NCI-H748 (cell line): Measurements from ENCODE around the gene ACVR1.
A peak's percentile ranks its signal among the peaks of the same experiment; 100 is the strongest.

Experiments used
- DNase-seq: peaks from one replicate; lab custom pipeline; 2025; ENCODE audit not compliant: unreplicated experiment; lab: John Stamatoyannopoulos, UW

The ACVR1 gene

DNA sequence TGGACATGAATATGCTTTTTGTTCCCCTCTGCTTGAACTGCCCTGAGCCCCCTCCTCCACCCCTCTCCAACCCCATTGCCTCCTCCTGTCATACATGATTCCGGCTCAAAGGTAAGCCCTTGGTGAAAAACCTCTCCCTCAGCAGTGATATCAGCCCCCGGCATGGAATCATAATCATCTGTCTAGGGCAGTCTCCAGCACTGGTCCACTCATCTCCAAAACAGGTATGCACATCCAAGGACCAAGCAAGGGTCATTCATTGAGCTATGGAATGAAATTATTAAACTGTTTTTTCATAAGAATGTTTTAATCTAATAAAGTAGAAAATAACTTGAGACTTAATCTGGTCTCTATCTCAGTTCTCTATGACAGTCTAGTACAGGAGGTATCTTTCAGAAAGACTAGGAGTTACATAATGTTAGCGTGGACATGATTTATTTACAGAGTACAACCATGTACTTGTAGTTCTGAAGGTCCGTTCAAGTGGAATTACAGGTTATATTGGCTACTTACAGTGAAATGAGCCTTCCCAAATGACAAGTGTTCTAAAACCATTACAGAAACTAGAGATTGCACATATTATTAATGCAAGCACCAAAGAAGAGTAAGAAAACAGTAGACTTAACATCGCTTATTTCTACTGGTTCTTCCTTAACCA lies 75.2 kb downstream of the ACVR1 start:
- no peak for DNase-seq

DNA sequence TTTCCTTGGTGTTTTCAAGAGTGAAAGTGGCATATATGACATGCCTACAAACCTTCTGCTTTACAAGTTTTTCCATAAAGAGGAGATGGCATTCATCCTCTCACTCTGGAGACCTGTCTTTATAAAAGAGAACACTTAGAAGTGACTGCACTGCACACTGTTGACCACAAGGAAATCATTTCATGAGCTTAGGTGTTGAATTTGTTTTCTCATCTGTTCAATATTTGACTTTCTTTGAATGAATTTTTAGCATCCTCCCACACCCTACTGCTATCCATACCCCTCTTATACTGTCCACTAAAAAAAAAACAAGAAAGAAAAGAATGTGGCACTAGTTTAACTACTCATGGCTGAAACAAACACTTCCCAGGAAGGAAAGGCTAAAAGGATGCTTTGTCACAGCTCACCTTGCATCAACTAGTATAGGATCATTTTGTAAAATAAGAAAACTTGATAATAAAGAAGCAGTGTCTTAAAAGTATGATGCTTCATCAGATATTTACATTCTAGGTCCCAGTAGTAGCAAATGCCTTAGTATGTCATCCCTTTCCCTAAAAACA lies 83.0 kb downstream of the ACVR1 start:
- DNase-seq: no peak

DNA sequence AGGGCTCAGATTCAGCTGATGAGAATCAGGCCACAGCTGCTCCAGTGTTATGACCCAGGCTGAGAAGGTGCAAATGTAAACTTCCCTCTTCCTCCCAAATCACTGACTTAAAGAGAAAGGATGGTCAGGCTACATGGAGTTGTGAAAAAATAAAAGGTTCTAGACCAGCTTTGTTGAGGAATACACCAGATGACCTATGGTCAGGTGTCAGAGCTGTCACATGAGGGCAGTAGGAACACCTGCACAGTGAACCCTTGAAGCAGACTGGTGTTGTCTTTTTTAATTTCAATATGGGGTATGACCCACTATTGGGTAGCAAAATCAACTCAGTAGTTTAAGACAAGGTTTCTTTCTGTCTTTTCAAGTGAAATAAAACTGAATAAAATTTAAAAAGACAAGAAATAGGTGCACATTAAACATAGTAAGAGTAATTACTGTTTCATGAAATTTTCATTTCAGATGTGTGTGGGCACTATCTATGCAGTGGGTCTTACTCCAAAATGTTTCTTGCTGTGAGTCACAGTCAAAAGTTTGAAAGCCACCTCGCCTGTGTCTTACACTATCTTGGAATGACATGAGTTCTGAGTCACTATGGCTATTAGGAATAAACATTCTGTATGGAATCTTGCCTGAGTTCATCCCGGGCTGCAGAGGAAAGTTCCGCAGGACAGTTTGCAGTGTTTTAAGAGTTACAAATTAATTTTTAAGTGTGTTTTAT lies 83.6 kb downstream of the ACVR1 start:
- DNase-seq: no peak

DNA sequence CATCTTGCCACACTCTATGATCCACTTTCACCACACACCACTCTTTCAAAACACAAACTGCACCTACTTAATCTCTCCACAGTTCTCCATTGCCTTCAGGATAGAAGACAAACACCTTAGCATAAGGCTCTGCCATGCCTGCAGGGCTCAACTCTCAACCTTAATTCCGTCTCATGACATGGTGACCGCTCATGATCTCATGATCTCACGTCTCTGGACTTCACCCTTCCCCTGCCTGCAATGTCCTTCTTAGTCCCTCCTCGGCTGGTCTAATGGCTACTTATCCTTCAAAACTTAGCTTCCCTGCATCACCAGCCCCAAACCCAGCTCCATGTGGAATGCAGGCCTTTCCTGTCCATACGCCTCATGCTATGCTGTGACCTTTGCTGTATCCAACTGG lies 85.3 kb downstream of the ACVR1 start:
- no peak for DNase-seq

DNA sequence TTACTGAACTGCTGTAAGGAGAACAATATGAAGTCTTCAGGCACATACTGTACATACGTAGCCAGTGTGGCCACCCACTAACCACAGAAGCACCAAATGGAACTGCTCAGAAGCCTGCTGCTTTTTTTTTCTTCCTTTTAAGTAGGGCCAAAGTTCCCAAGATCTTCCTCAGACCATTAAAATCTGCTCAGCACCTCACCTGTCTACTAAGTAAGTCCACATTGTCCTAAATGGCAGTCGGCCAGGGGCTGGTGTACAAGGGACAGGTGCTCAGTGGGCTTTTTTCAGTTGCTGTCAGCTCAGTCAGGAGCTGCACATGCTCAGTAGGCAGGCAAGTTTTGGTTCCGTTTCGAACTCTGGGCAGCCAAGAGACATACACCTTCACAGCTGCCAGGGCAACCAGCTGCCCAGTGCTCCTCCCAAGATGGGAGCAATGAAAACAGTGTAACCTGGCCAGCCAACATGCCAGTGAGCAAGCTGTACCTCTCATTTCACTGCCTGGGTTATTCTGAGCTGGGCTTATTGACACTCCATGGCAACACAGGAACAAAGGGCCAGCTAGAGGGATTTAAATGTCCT lies 86.1 kb downstream of the ACVR1 start:
- DNase-seq: peak; percentile 19

DNA sequence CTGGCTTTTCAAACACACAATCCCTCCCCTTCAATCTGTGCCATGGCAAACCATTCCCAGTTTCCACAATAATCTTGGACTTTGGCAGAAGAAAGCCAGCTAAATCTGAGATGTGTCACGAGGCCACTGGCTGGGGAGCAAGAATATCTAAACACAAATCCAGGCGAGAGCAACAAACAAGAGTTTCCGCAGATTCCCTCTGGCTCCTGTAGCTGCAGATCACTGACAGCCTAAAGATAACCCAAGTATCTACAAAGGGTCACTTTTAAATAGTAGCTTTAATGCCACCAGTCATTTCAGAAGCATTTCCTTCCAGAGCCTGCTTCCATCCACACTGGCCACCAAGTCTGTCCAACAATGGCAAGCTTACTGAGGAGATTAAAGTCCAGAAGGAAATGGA lies 86.9 kb downstream of the ACVR1 start:
- no peak for DNase-seq

DNA sequence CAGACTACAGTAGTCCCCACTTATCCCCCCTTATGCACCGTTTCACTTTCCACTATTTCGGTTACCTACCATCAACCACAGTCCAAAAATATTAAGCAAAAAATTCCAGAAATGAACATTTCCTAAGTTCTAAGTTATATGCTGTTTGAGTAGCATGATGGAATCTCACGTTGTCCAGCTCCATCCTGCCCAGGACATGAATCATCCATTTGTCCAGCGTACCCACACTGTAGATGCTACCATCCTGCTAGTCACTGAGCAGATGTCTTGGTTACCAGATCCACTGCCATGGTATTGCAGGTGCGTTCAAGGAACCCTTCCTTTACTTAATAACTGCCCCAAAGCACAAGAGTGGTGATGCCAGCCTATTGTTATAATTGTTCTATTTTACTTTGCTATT lies 87.9 kb downstream of the ACVR1 start:
- no peak for DNase-seq

DNA sequence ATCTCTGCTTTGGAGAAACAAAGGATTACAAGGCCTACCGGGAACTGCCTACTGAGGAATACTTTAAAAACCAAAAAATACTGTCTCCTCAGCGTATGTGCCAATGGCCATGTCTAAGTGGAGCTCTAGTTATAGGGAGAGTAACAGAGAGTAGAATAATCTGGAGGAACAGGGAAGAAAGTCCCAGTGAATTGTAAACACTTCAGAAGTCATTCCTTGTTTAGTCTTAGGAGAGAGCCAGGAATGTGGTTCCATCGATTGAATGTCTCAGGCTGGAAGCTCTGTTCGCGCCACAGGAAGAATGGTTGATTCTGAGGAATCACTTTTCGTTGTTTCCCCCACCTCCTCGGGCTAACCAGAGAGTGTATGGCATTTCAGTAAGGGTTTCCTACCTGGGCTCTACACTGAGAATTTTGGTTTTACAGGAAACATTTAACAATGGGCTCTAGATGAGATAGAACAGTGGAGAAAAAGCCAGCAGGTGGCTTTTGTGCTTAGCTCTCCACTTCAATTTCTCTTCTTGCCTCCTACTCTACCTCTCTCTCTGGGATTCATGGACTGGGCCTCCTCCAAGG lies 88.7 kb downstream of the ACVR1 start:
- DNase-seq: no peak

DNA sequence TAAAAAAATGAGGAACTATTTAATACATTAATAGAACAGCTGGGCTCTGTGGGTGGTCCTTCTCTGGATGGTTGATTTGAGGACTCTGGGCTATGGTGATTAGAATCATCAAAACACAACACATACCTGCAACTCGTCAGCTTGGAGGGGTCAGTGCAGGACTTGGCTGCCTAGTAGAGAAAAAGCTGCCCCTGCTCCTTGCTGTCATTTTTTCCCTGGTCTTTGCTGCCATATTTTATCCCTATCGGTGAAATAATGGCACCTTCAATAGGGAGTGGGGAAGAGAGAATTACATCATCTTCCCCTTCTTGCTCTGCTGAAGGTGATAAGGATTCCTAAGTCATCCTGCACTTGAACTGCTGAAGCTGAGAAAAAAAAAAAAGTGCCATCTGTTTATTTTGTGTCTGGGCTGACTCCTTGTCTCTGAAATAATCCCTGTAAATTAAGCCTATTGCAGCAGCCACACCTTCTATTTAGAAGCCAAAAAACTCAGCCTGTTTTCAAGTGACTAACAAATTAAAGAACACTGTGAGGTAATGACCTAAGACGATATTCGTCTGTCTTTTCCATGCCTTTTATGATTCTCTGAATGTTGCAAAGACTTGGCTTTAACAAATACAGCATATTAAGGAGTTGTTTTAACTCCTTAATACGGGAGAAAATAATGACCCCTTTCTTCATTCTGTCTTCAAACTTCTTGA lies 89.3 kb downstream of the ACVR1 start:
- DNase-seq: no peak

DNA sequence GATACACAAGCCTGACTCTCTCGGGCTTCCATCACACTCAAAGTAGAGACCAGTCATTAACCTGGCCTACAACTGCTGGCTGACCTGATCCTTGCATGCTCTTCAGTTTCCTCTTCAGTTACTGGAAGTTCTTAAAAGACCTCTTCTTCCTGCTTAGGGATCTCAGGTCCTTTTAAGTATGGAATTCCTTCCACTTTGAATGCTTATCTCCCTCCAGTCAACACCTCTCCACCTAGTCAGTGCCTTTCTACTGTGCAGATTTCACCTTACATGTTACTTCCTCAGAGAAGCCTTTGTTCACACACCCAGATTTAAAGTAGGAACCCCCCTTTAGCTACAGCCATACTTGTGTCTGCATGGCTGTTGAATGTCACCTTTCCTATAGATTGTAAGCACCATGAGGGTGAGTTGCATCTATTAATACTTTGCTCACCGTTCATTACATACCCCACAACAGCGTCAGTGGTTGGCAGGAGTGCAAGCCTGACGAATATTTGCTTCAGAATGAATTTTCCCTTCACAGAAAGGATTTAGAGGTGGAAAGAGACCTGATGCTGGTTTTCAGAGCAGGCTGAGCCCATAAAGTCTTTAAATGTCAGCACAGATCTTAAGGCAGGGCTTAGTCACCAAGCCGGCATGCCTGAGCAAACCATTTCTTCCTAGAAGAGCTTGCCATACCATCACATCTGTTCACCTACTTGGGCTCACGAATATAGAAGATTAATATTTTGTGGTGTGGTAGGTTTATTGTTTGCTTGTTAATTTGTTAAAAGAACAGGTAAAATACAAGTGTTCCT lies 90.1 kb downstream of the ACVR1 start:
- DNase-seq: no peak

DNA sequence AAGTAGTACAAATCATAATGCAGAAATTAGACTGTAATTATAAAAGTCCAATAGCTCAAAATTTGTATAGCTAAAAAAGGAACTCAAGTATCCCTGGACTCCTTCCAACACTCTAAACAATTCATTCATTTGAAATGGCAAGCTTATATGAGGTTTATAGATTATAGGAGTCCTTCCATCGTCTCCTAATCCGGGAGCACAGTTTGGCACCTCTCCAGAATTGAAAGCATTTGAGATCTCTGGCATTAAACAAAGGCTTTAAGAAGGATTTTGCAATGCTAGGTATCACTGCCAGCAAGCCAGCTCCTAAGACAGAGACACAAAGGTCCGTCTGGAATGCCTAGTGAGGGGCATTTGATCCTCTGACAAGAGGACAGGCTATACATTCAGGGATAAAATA lies 90.9 kb downstream of the ACVR1 start:
- peak; percentile 59 for DNase-seq

DNA sequence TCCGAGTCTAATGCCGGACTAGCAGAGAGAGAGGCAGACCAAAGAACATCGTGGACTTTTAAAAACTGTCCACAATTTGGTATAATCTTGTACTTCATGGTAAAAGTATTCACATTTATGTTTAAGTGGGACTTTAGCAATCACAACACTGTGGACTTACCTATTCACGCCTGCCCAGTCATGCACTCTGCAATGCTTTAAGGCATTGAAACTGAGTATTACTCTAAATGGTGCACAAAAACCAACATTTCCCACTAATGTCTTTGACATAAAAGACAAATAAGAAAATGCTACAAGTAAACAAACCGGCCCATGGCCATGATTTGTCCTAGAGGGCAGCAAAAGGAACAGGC lies 91.3 kb downstream of the ACVR1 start:
- DNase-seq: peak; percentile 20

DNA sequence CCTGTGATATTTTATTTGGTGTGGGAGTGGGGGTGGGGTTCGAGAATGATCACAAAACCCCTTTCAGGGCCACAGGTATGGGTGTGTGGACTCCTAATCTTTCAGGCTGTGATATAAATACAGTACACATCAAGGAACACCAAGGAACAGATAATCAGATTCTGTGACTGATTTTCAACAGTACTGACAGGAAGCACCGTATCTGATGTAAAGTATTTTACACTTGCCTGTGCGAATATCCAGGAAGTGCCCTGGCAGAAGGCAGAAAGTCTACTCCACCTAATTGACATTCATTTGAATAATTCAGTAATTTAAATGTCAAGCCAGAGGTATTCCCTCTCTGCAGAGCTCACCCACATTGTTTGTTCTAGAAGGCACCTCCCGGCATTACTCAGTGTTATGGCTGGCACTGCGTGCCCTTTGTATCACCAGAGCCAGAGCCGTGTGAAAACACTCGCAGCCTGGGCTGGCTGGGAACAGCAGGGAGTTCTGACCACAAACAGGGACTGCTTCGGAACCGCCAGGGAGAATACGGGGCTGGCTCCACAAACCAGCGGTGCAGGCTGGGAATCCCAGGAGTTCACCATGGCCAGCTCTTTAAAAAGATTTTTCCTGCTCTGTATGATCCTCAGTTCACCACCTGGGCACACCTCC lies 91.8 kb downstream of the ACVR1 start:
- DNase-seq: peak; percentile 52

DNA sequence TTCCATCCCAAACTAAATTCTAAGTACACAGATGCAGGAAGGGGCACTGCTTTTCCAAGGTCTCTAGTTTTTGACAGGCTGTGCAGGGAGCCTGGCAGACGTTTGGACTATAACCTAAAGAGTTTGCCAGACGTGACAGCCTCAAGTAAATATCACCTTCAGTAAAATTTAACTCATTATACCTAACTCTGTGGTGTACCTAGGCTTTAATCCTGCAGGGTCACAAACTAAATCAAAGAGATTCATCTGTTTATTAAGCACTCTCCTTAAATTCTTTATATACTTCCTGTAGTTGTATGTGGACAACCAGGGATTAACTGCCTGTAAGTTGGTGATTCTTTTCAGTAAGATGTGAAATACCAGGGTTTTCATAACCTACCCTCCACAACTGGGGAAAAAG lies 92.9 kb downstream of the ACVR1 start:
- DNase-seq: no peak

DNA sequence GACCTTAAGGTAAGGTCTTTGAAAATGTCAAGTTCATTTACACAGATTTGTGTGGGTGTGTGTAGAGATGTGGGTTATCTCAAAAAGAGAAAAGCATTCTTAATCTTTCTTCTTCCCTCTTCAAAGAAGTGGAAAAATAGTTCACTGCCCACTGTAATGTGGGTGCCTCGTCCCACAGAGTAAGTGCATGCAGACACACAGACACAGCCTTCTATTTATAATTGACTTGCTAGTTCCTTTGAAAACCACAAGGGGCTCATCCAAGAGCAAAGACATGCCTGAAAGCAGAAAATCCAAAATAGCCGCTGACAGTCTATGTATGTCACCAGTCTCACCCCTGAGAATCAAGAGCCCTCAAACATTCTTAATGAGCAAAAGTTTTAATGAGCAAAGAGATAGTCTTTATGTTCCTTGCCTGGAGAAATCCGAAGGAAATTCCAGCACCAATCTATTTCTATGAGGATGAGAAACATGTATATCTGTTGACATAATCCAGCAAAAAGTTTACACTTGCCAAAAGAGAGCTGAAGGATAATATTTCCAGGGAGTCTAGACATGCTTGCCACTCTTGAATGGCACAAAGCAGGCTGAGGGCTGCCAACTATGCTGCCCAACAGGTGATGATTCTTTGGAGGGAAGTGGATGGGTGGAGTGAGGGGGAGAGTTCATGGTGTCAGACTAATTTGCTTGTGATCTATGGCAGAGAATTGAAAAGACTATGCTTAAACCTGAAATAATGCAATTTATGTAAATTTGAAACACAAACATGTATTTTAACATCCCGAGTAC lies 93.9 kb downstream of the ACVR1 start:
- DNase-seq: no peak

DNA sequence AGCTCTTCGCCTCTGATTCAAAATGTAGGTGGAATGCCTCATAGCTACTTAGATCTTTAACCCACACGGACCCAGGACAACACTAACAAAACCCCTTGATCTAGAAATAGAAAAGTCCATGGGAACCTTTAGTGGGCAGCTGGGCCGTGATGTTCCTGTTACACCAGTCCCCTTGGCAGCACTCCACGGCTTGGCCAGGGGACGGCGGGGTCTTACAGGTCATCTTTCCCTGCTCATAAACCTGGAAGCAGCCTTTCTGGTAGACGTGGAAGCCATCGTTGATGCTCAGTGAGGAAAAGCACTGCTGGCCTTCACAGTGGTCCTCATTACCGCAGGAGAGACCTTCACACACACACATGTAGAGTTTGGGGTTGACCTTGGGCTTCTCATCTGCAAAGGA lies 95.9 kb downstream of the ACVR1 start:
- no peak for DNase-seq

DNA sequence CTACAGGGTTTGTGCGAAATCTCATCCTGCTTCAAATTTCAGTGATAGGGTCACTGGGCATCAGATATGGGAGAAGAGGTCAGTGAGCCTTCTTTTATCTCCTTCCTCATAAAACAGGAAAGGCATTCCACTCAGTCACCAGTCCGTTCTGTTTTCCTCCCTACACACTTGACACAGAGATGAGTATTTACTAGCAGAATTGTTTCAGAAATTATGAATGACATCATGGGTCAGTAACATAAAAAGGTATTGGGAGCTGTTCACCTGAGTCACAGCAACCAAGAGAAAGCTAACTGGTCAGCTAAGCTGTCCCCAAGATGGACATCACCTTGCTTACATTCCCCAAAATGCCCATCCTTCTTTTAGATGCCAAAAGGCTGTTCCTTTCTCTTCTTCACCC lies 96.3 kb downstream of the ACVR1 start:
- no peak for DNase-seq

DNA sequence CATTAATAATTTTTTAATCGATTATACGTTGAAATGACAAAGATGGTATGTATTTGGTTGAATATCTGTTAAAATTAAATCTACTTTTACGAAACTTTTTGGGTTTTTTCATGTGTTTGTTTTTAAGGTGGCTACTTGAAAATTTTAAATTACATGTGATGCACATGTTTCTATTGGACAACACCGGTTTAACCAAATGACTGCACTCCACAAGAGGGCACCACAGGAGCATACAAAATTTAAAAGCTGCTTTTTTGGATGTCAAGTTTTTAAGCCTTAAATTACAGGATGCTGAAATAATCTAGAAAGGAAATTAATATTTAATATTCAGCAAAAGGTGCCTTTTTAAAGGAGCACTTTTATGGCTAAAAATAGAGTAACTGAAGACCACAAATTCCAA lies 98.7 kb downstream of the ACVR1 start:
- peak; percentile 62 for DNase-seq

DNA sequence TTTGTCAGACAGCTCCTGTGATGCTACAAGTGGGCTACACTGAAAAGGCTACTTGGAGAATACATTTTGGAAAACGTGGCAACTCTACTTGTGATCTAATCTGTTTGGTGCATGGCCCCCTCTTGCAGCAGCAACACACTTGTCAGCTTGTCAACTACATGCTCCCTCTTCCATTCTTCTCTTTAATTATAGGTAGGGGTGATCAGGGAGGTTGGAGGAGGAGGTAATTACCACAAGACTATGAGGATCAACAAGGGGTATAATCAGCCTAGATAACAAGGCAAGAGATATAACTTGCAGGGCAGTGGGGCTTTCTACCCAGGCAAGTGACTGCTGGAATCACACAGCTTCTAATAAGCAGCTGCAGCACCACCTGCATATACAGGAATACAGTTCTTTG lies 104.9 kb downstream of the ACVR1 start:
- no peak for DNase-seq
